ENCODE measurements around the gene RAB3GAP2. TPM values are rescaled to one million over a fixed set of nuclear protein-coding genes. Genes with fewer than 3 reads are reported as not detected.

RAB3GAP2 gene
- total RNA-seq, 4 donors from 2014 or later, result 23.6 to 33.8 (median 27.7) TPM

- H3K36me3 ChIP-seq, result peaks cover 0 to 7% (median 0%) of the 10 kb centered on the region in 3 donors
- no peaks in the 10 kb centered on the region for H3K4me1 ChIP-seq
- no peak overlapping the region for H3K4me3 ChIP-seq
- no peak for DNase-seq
- no peak overlapping the region for H3K27ac ChIP-seq
- H3K27me3 ChIP-seq, result no peaks in the 10 kb centered on the region
- TF ChIP-seq POLR2A (IDR thresholded peaks at IDR 0.05), result no peak
- no peak for TF ChIP-seq CTCF (IDR thresholded peaks at IDR 0.05)
- H3K9me3 ChIP-seq, result no peaks in the 10 kb centered on the region
Observed at GRCh38 chr1:220229771-220230170, 42.5 kb downstream of the RAB3GAP2 start.

GRCh38 chr1:220227393-220227792 is 44.9 kb downstream of the RAB3GAP2 start:
- no peaks in the 10 kb centered on the region for H3K9me3 ChIP-seq
- TF ChIP-seq POLR2A (IDR thresholded peaks at IDR 0.05), result no peak
- no peak for TF ChIP-seq CTCF (IDR thresholded peaks at IDR 0.05)
- no peak for DNase-seq

GRCh38 chr1:220226752-220227151 is 45.5 kb downstream of the RAB3GAP2 start:
- no peaks in the 10 kb centered on the region for H3K9me3 ChIP-seq
- DNase-seq, result no peak
- TF ChIP-seq POLR2A (IDR thresholded peaks at IDR 0.05), result no peak
- TF ChIP-seq CTCF (IDR thresholded peaks at IDR 0.05), result no peak
- H3K27ac ChIP-seq, result no peak overlapping the region
- H3K4me1 ChIP-seq, result peaks cover 0 to 6% (median 0%) of the 10 kb centered on the region in 4 donors
- H3K27me3 ChIP-seq, result no peaks in the 10 kb centered on the region
- no peak overlapping the region for H3K4me3 ChIP-seq
- no peaks in the 10 kb centered on the region for H3K36me3 ChIP-seq

More at GRCh38 chr1:220227393-220227792, 44.9 kb downstream of the RAB3GAP2 start:
- Histone ChIP-seq H3K4me1 (peaks cover 0 to 3% (median 0%) of the 10 kb centered on the region in 4 donors), H3K36me3 (peaks cover 0 to 3% (median 0%) of the 10 kb centered on the region in 3 donors), H3K27ac (no peak overlapping the region), H3K4me3 (no peak overlapping the region), H3K27me3 (no peaks in the 10 kb centered on the region)

GRCh38 chr1:220225957-220226356 is 46.3 kb downstream of the RAB3GAP2 start:
- no peak for DNase-seq
- Histone ChIP-seq H3K9me3 (no peaks in the 10 kb centered on the region), H3K4me1 (peaks cover 0 to 6% (median 0%) of the 10 kb centered on the region in 4 donors), H3K36me3 (no peaks in the 10 kb centered on the region), H3K27ac (no peak overlapping the region), H3K27me3 (no peaks in the 10 kb centered on the region), H3K4me3 (no peak overlapping the region)
- no peak for TF ChIP-seq POLR2A (IDR thresholded peaks at IDR 0.05)

- no peak for DNase-seq
- no peaks in the 10 kb centered on the region for H3K36me3 ChIP-seq
- H3K4me1 ChIP-seq, result peaks cover 0 to 6% (median 0%) of the 10 kb centered on the region in 4 donors
- no peak overlapping the region for H3K4me3 ChIP-seq
- H3K27me3 ChIP-seq, result no peaks in the 10 kb centered on the region
- TF ChIP-seq POLR2A (IDR thresholded peaks at IDR 0.05) (no peak), CTCF (IDR thresholded peaks at IDR 0.05) (no peak)
- no peak overlapping the region for H3K27ac ChIP-seq
- H3K9me3 ChIP-seq, result no peaks in the 10 kb centered on the region
Observed at GRCh38 chr1:220224611-220225124, 47.6 kb downstream of the RAB3GAP2 start.

GRCh38 chr1:220224033-220224432 is 48.2 kb downstream of the RAB3GAP2 start:
- H3K9me3 ChIP-seq, result no peaks in the 10 kb centered on the region
- H3K27me3 ChIP-seq, result no peaks in the 10 kb centered on the region
- H3K27ac ChIP-seq, result no peak overlapping the region
- DNase-seq, result no peak
- no peak overlapping the region for H3K4me3 ChIP-seq
- H3K36me3 ChIP-seq, result no peaks in the 10 kb centered on the region
- peaks cover 0 to 6% (median 0%) of the 10 kb centered on the region in 4 donors for H3K4me1 ChIP-seq
- TF ChIP-seq CTCF (IDR thresholded peaks at IDR 0.05), result no peak
- no peak for TF ChIP-seq POLR2A (IDR thresholded peaks at IDR 0.05)
